ENCODE measurements around the gene TXNDC11. TPM values are rescaled to one million over a fixed set of nuclear protein-coding genes. Genes with fewer than 3 reads are reported as not detected.

TXNDC11 gene
- total RNA-seq, 2 experiments from 2014 or later = 111 to 112 TPM

DNA sequence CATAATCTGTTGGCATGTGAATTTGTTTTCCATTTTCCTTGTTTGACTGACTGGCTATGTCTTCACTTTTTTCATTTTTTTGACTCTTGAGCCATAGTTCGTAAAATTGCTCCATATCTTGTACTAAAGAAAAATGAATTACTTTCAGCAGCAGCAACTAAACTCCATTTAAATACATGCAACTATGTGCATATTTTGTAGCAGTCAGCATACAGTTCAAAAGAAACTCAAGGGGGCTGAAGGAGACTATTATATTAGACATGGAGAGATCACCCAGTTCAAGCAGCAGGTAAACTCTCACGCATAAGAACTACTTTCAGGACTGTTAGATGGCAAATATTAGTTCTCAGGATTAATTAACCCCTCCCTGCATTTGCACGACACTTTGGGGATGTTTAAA lies 13.6 kb upstream of the TXNDC11 start:
- Histone ChIP-seq H3K27me3 (ENCODE audit: control insufficient read depth in 1 of 2, insufficient read depth in 2 of 2, low read length in 2 of 2) (no peaks in the 10 kb centered on the region), H3K36me3 (ENCODE audit: insufficient read depth, low read length) (peaks cover 82% of the 10 kb centered on the region), H3K4me3 (ENCODE audit: low read length) (no peak overlapping the region), H3K9me3 (ENCODE audit: control insufficient read depth in 1 of 2, insufficient read depth in 1 of 2, low read length in 2 of 2) (no peaks in the 10 kb centered on the region), H3K27ac (ENCODE audit: low read depth in 1 of 2, low read length in 2 of 2) (no peak overlapping the region), H3K4me1 (ENCODE audit: insufficient read depth, low read length) (no peaks in the 10 kb centered on the region)
- TF ChIP-seq, protein P1, sequence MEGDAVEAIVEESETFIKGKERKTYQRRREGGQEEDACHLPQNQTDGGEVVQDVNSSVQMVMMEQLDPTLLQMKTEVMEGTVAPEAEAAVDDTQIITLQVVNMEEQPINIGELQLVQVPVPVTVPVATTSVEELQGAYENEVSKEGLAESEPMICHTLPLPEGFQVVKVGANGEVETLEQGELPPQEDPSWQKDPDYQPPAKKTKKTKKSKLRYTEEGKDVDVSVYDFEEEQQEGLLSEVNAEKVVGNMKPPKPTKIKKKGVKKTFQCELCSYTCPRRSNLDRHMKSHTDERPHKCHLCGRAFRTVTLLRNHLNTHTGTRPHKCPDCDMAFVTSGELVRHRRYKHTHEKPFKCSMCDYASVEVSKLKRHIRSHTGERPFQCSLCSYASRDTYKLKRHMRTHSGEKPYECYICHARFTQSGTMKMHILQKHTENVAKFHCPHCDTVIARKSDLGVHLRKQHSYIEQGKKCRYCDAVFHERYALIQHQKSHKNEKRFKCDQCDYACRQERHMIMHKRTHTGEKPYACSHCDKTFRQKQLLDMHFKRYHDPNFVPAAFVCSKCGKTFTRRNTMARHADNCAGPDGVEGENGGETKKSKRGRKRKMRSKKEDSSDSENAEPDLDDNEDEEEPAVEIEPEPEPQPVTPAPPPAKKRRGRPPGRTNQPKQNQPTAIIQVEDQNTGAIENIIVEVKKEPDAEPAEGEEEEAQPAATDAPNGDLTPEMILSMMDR (IDR thresholded peaks at IDR 0.05) = no peak
- peaks cover 85% of the 10 kb centered on the region for H3K36me3 Mint-ChIP-seq (ENCODE audit: low read depth)
- no peaks in the 10 kb centered on the region for H3K9me3 Mint-ChIP-seq
- ATAC-seq (ENCODE audit: poor library complexity) (no peak), DNase-seq (no peak)
- ChIA-PET CTCF (no interaction called here), POLR2A (no interaction called here)
- no peak overlapping the region for H3K27ac Mint-ChIP-seq
- H3K4me1 Mint-ChIP-seq (ENCODE audit: low read depth) = no peaks in the 10 kb centered on the region
- intact Hi-C loops (cut with DNase I, micrococcal nuclease) = no loop called here
- no peaks in the 10 kb centered on the region for H3K27me3 Mint-ChIP-seq
- no peak overlapping the region for H3K4me3 Mint-ChIP-seq

DNA sequence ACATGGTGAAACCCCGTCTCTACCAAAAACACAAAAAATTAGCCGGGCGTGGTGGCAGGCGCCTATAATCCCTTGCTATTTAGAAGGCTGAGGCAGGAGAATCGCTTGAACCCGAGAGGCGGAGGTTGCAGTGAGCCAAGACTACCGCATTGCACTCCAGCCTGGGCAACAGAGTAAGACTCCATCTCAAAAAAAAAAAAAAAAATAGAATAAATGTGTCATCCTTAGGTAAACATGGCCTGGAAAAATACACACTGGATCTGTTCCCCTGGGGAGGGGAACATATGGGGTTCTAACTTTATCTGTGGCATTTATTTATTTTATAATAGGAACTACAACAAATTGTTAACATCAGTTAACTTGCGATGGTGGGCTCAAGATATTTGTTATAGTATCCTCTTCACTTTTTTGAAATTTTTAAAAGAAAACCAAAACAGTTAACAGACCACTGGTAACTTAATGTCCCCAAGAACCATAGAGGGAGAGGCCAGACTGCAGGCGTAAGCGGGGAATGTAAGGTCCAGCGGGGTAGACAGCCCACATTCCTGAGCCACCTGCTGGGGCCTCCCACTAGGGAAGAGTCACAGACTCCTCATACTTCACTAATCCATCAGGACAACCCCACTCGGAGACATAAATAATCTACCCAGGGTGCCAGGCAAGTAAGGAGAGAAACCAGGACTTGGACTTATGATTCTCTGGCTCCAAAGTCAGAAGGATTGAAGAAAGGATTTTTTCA lies 12.5 kb upstream of the TXNDC11 start:
- Mint-ChIP-seq H3K4me1 (ENCODE audit: low read depth) (no peaks in the 10 kb centered on the region), H3K4me3 (no peak overlapping the region), H3K27ac (no peak overlapping the region), H3K9me3 (no peaks in the 10 kb centered on the region), H3K27me3 (no peaks in the 10 kb centered on the region), H3K36me3 (ENCODE audit: low read depth) (peaks cover 85% of the 10 kb centered on the region)
- POLR2A ChIA-PET = no interaction called here
- Histone ChIP-seq H3K36me3 (ENCODE audit: insufficient read depth, low read length) (peaks cover 81% of the 10 kb centered on the region), H3K27ac (ENCODE audit: low read depth in 1 of 2, low read length in 2 of 2) (no peak overlapping the region), H3K4me1 (ENCODE audit: insufficient read depth, low read length) (no peaks in the 10 kb centered on the region), H3K4me3 (ENCODE audit: low read length) (no peak overlapping the region), H3K27me3 (ENCODE audit: control insufficient read depth in 1 of 2, insufficient read depth in 2 of 2, low read length in 2 of 2) (no peaks in the 10 kb centered on the region), H3K9me3 (ENCODE audit: control insufficient read depth in 1 of 2, insufficient read depth in 1 of 2, low read length in 2 of 2) (no peaks in the 10 kb centered on the region)
- CTCF ChIA-PET = no interaction called here
- intact Hi-C loops (cut with DNase I, micrococcal nuclease) = no loop called here
- ATAC-seq (ENCODE audit: poor library complexity) (no peak), DNase-seq (no peak)
- TF ChIP-seq, protein P1 (IDR thresholded peaks at IDR 0.05) = no peak

DNA sequence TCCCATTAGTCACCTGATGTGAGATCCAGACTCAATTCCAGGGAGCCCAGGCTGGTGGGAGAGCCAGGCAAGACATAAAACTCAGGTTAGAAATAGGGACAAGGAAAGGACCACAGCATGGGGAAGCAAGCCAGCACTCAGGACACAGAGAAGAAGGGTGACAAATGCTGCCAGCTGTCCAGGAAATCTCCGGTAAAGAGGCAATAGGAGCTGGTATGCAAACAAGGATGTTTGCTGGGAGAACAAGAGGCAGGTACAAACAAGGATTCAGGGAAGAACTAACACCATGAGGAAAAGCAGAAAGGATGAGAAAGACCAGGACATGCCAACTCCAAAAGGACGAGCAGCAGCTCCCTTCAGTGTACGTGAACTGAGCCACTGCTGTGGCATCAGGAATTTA lies 10.2 kb upstream of the TXNDC11 start:
- Mint-ChIP-seq H3K9me3 (no peaks in the 10 kb centered on the region), H3K27me3 (no peaks in the 10 kb centered on the region), H3K4me3 (no peak overlapping the region), H3K27ac (no peak overlapping the region), H3K36me3 (ENCODE audit: low read depth) (peaks cover 82% of the 10 kb centered on the region), H3K4me1 (ENCODE audit: low read depth) (peaks cover 4% of the 10 kb centered on the region)
- POLR2A ChIA-PET = no interaction called here
- no peak overlapping the region for H3K27ac ChIP-seq (ENCODE audit: low read depth in 1 of 2, low read length in 2 of 2)
- intact Hi-C loops (cut with DNase I, micrococcal nuclease) = no loop called here
- DNase-seq (no peak), ATAC-seq (ENCODE audit: poor library complexity) (no peak)
- H3K27me3 ChIP-seq (ENCODE audit: control insufficient read depth in 1 of 2, insufficient read depth in 2 of 2, low read length in 2 of 2) = no peaks in the 10 kb centered on the region
- no peak overlapping the region for H3K4me3 ChIP-seq (ENCODE audit: low read length)
- TF ChIP-seq, protein P1 (IDR thresholded peaks at IDR 0.05) = no peak
- peaks cover 69% of the 10 kb centered on the region for H3K36me3 ChIP-seq (ENCODE audit: insufficient read depth, low read length)
- no peaks in the 10 kb centered on the region for H3K4me1 ChIP-seq (ENCODE audit: insufficient read depth, low read length)
- H3K9me3 ChIP-seq (ENCODE audit: control insufficient read depth in 1 of 2, insufficient read depth in 1 of 2, low read length in 2 of 2) = no peaks in the 10 kb centered on the region
- CTCF ChIA-PET = interaction anchor here (1.6 kb wide), 1 partner anchor 45 kb away, joined by 4 read pairs; the partner anchor contains the start of gene ZC3H7A
